GM12865 (cell line): ENCODE data around the gene SLC34A2.

Experiments
- DNase-seq: peaks from one replicate; pipeline ENCODE4 v3.0.0; 2010; ENCODE audit warnings: low read depth
- H3K4me3 ChIP-seq: 2 replicates; pipeline ENCODE4 v1.5.1; 2011; ENCODE audit warnings: mild to moderate bottlenecking, low read depth, low read length, control low read depth
- TF ChIP-seq, protein P1 (sequence below): IDR thresholded peaks from 2 replicates; pipeline ENCODE4 v1.5.1; 2011; ENCODE audit warnings: low read length, control low read depth, low read depth, inconsistent platforms; ENCODE audit not compliant: insufficient read depth; ENCODE audit errors: missing control alignments

SLC34A2 gene

DNA sequence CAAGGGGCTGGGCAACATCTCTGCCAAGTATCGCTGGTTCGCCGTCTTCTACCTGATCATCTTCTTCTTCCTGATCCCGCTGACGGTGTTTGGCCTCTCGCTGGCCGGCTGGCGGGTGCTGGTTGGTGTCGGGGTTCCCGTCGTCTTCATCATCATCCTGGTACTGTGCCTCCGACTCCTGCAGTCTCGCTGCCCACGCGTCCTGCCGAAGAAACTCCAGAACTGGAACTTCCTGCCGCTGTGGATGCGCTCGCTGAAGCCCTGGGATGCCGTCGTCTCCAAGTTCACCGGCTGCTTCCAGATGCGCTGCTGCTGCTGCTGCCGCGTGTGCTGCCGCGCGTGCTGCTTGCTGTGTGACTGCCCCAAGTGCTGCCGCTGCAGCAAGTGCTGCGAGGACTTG, 20.6 kb downstream of the SLC34A2 start:
- TF ChIP-seq, protein P1, sequence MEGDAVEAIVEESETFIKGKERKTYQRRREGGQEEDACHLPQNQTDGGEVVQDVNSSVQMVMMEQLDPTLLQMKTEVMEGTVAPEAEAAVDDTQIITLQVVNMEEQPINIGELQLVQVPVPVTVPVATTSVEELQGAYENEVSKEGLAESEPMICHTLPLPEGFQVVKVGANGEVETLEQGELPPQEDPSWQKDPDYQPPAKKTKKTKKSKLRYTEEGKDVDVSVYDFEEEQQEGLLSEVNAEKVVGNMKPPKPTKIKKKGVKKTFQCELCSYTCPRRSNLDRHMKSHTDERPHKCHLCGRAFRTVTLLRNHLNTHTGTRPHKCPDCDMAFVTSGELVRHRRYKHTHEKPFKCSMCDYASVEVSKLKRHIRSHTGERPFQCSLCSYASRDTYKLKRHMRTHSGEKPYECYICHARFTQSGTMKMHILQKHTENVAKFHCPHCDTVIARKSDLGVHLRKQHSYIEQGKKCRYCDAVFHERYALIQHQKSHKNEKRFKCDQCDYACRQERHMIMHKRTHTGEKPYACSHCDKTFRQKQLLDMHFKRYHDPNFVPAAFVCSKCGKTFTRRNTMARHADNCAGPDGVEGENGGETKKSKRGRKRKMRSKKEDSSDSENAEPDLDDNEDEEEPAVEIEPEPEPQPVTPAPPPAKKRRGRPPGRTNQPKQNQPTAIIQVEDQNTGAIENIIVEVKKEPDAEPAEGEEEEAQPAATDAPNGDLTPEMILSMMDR, result no peak
- H3K4me3 ChIP-seq, result no peak overlapping the region
- no peak for DNase-seq

DNA sequence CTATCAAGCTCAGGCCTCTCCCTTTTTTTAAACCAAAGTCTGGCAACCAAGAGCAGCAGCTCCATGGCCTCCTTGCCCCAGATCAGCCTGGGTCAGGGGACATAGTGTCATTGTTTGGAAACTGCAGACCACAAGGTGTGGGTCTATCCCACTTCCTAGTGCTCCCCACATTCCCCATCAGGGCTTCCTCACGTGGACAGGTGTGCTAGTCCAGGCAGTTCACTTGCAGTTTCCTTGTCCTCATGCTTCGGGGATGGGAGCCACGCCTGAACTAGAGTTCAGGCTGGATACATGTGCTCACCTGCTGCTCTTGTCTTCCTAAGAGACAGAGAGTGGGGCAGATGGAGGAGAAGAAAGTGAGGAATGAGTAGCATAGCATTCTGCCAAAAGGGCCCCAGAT, 21.5 kb downstream of the SLC34A2 start:
- no peak for DNase-seq
- TF ChIP-seq, protein P1, result no peak
- H3K4me3 ChIP-seq, result no peak overlapping the region

DNA sequence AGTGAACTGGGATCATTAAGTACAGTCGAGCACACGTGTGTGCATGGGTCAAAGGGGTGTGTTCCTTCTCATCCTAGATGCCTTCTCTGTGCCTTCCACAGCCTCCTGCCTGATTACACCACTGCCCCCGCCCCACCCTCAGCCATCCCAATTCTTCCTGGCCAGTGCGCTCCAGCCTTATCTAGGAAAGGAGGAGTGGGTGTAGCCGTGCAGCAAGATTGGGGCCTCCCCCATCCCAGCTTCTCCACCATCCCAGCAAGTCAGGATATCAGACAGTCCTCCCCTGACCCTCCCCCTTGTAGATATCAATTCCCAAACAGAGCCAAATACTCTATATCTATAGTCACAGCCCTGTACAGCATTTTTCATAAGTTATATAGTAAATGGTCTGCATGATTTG, 22.3 kb downstream of the SLC34A2 start:
- H3K4me3 ChIP-seq, result no peak overlapping the region
- DNase-seq, result no peak
- TF ChIP-seq, protein P1, result no peak

DNA sequence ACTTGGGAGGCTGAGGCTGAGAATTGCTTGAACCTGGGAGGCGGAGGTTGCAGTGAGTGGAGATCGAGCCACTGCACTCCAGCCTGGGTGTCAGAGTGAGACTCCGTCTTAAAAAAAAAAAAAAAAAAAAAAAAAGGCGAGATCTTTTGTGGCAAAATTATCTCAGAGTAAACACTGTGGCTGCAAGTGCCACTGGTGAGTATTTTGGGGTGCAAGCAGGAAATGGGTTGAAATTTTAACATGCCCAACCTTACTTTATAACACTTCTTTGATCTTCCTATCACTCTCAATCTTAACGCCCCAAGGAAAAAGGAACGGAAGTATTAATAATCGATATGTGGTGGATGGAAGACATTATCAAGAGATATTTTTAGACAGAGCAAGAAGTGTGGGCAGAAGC, 32.1 kb downstream of the SLC34A2 start:
- no peak for DNase-seq
- TF ChIP-seq, protein P1, result no peak
- no peak overlapping the region for H3K4me3 ChIP-seq

DNA sequence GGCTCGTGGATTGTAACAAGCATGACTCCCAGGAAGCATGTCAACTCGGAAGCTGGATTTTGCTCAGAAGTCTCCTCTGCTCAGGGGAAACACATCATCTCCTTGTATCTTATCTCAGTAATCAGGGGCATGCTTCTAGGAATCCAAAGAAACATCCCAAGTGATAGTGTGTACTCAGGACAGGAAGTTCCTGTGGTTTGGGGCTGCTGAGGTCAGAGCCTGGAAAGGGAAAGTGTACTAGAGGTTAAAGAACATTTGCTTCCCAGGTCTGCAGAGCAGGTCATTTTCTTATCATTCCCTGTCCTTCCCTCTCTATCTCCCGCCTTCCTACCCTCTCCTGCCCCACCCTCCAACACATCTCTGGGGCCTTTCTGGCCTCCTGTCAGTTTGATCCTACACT, 38.8 kb downstream of the SLC34A2 start:
- H3K4me3 ChIP-seq, result no peak overlapping the region
- TF ChIP-seq, protein P1, result no peak
- DNase-seq, result no peak

DNA sequence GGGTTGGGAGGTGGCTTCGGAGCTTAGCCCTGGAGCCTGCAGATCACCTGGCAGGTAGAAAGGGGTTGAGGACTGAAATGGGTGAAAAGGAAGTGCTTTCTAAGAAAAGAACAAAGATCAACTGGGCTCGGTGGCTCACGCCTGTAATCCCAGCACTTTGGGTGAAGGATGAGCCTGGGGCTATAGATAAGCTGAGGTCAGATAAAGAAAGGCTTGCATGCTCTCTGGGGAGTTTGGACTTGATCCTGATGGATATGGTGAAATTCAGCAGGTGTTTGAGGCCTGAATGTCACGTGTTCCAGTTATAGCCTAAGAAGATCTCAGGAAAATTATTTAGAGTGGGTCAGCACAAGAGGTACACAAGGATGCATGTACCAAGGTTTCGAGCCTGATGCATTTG, 40.8 kb downstream of the SLC34A2 start:
- TF ChIP-seq, protein P1, result no peak
- H3K4me3 ChIP-seq, result no peak overlapping the region
- no peak for DNase-seq

DNA sequence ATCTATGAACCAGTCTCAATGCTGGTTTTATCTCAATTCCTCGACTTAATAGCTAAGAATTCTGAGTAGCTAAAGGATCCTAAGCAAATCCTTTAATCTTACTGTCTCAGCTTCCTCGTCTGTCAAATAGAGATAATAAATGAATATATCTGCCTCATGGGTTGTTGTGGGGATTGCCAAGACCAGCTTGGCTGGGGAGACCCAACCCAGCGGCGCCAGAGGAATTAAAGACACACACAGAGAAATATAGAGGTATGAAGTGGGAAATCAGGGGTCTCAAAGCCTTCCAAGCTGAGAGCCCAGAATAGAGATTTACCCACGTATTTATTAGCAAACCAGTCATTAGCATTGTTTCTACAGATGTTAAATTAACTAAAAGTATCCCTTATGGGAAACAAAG, 41.9 kb downstream of the SLC34A2 start:
- TF ChIP-seq, protein P1, result no peak
- DNase-seq, result no peak
- no peak overlapping the region for H3K4me3 ChIP-seq
